Keratinocyte (primary cell): ENCODE results near the gene ATF7. TPM values are rescaled to one million over a fixed set of nuclear protein-coding genes. Genes with fewer than 3 reads are reported as not detected.

Experiments used
- DNase-seq: peaks from one replicate; pipeline ENCODE4 v3.0.0-alpha.2; 2011; ENCODE audit warnings: low read depth, missing footprints, low spot score
- FAIRE-seq: peaks from 2 replicates; lab custom pipeline; 2011; peaks lifted over from hg19 to GRCh38; lab: Jason Lieb, UNC
- H2AFZ ChIP-seq: 2 replicates; pipeline ENCODE4 v1.6.0; 2012; ENCODE audit warnings: low read length, control low read depth, inconsistent platforms; ENCODE audit not compliant: control insufficient read depth
- H3K27ac ChIP-seq: 2 replicates; pipeline ENCODE4 v1.5.1; 2011; ENCODE audit warnings: low read length; ENCODE audit not compliant: control insufficient read depth, insufficient read depth
- H3K27me3 ChIP-seq: 3 replicates; pipeline ENCODE4 v1.6.0; 2011; ENCODE audit warnings: low read length; ENCODE audit not compliant: control insufficient read depth, insufficient read depth; ENCODE audit errors: extremely low read depth
- H3K36me3 ChIP-seq, 2 experiments: 2 replicates in 1 of 2; 3 replicates in 1 of 2; pipeline ENCODE4 v1.5.1; 2011; ENCODE audit warnings: low read length in 2 of 2, mild to moderate bottlenecking in 1 of 2; ENCODE audit not compliant: control insufficient read depth in 2 of 2, insufficient read depth in 2 of 2; ENCODE audit errors: extremely low read depth in 1 of 2
- H3K4me1 ChIP-seq: 3 replicates; pipeline ENCODE4 v1.5.1; 2011; ENCODE audit warnings: low read length; ENCODE audit not compliant: control insufficient read depth, insufficient read depth; ENCODE audit errors: extremely low read depth
- H3K4me2 ChIP-seq: 3 replicates; pipeline ENCODE4 v1.6.0; 2011; ENCODE audit warnings: low read depth, low read length; ENCODE audit not compliant: control insufficient read depth, insufficient read depth; ENCODE audit errors: extremely low read depth
- H3K4me3 ChIP-seq, 3 experiments: fragments of 200-600 bp in 1 of 3; sonication (generic) in 1 of 3; 2 replicates in 2 of 3; 3 replicates in 1 of 3; pipeline ENCODE4 v1.5.1; 2011 to 2016; ENCODE audit warnings: low read length in 3 of 3, mild to moderate bottlenecking in 3 of 3, control low read depth in 2 of 3, inconsistent platforms in 1 of 3, low read depth in 1 of 3, mixed read lengths in 1 of 3, mixed run types in 1 of 3, moderate library complexity in 1 of 3; ENCODE audit not compliant: control insufficient read depth in 2 of 3, insufficient read depth in 2 of 3; ENCODE audit errors: extremely low read depth in 1 of 3
- H3K79me2 ChIP-seq: 2 replicates; pipeline ENCODE4 v1.6.0; 2012; ENCODE audit warnings: low read length; ENCODE audit not compliant: control insufficient read depth, insufficient read depth
- H3K9ac ChIP-seq: 3 replicates; pipeline ENCODE4 v1.6.0; 2011; ENCODE audit warnings: low read length; ENCODE audit not compliant: control insufficient read depth, insufficient read depth; ENCODE audit errors: extremely low read depth
- H3K9me1 ChIP-seq: 3 replicates; pipeline ENCODE4 v1.6.0; 2011; ENCODE audit warnings: low read length; ENCODE audit not compliant: control insufficient read depth, insufficient read depth; ENCODE audit errors: extremely low read depth
- H3K9me3 ChIP-seq: 2 replicates; pipeline ENCODE4 v1.5.1; 2012; ENCODE audit warnings: low read depth, low read length; ENCODE audit not compliant: control insufficient read depth
- H4K20me1 ChIP-seq: 3 replicates; pipeline ENCODE4 v1.6.0; 2011; ENCODE audit warnings: low read length; ENCODE audit not compliant: control insufficient read depth, insufficient read depth; ENCODE audit errors: extremely low read depth
- EZH2 ChIP-seq: IDR thresholded peaks from one replicate; pipeline ENCODE4 v1.6.1; 2012; ENCODE audit warnings: inconsistent platforms, mild to moderate bottlenecking, low read length, moderate library complexity
- dilution Hi-C: fragments of 300-500 bp; cut with MboI; formaldehyde crosslinking; loops from one replicate; pipeline ENCODE4 v1.7.0; 2020; ENCODE audit warnings: low sequenced_read_pairs; ENCODE audit not compliant: extremely low pct_ligation_motif_present
- polyA plus RNA-seq, 5 experiments: library from polyadenylated mRNA; depleted of rRNA in 3 of 5; stranded (reverse) in 3 of 5; stranded (forward) in 1 of 5; unstranded in 1 of 5; fragments of >200 nt; gene quantifications; 1 replicate in 1 of 5; 2 replicates in 3 of 5; 3 replicates in 1 of 5; pipeline versions ENCODE4 v1.2.1 to v1.2.3, GENCODE V29; 2011 to 2012; ENCODE audit warnings: missing spikeins in 2 of 5, low read depth in 1 of 5, low replicate concordance in 1 of 5
- TF ChIP-seq, protein P1 (sequence below), 3 experiments: IDR thresholded peaks in 1 of 3; conservative IDR thresholded peaks in 1 of 3; optimal IDR thresholded peaks in 1 of 3; 2 replicates in 2 of 3; 3 replicates in 1 of 3; pipeline versions ENCODE3 to v1.5.1; 2011; ENCODE audit warnings: low read length in 3 of 3, mild to moderate bottlenecking in 3 of 3, moderate library complexity in 2 of 3, control low read depth in 1 of 3, inconsistent platforms in 1 of 3; ENCODE audit not compliant: insufficient read depth in 2 of 3; ENCODE audit errors: extremely low read depth in 1 of 3

The ATF7 gene
- polyA plus RNA-seq, 1 donor (not counting 4 experiments of a cell fraction or from before 2014, with no cell fraction given) = 16.3 TPM

DNA sequence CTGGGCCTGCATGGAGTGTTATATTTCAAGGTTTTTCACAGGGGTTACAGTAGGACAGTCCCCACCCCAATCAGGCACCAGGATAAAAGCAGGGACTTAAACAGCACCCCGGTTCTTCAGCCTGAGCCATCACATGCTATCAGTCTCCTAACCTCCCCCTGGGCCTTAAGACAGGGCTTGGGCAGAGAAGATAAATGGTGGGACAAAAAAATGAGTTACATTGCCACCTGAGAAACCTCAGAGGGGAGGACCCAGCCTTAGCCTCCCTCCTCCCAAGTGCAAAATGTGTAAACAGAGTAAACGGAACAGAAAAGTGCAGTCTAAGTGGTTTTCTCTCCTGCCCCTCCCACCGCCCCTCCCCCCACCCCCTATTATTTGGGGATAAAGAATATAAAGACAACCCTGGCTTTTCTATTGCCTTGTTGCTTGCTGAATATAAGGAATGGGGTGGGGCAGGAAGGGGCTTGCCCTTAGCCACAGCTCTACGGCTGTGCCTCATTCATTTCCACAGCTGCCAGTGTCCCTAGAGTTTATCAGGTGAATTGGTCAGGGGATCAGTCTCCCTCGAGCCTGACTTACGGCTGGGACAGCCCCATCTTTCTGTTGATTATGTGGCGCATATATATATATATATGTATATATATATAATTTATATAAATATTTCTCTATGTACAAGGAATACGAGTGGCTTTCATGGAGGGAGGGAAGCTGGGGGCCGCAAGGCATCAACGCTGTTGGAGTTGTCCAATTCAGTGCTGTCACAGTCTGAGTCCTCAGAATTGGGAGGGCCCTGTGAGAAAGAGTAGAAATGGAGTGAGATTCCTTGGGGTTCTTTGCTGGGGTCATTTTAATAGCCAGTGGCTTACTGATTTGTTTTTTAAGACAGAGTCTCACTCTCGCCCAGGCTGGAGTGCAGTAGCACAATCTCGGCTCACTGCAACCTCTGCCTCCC, 145.4 kb downstream of the ATF7 start:
- peaks cover 23% of the 10 kb centered on the region for H3K4me1 ChIP-seq
- peaks cover 3% of the 10 kb centered on the region for H3K9me1 ChIP-seq
- no peaks in the 10 kb centered on the region for H3K27me3 ChIP-seq
- no peak for FAIRE-seq
- H3K27ac ChIP-seq = no peak overlapping the region
- TF ChIP-seq EZH2 = no peak
- TF ChIP-seq, protein P1, sequence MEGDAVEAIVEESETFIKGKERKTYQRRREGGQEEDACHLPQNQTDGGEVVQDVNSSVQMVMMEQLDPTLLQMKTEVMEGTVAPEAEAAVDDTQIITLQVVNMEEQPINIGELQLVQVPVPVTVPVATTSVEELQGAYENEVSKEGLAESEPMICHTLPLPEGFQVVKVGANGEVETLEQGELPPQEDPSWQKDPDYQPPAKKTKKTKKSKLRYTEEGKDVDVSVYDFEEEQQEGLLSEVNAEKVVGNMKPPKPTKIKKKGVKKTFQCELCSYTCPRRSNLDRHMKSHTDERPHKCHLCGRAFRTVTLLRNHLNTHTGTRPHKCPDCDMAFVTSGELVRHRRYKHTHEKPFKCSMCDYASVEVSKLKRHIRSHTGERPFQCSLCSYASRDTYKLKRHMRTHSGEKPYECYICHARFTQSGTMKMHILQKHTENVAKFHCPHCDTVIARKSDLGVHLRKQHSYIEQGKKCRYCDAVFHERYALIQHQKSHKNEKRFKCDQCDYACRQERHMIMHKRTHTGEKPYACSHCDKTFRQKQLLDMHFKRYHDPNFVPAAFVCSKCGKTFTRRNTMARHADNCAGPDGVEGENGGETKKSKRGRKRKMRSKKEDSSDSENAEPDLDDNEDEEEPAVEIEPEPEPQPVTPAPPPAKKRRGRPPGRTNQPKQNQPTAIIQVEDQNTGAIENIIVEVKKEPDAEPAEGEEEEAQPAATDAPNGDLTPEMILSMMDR (optimal IDR thresholded peaks at IDR 0.05 in 1 of 3, IDR thresholded peaks at IDR 0.05 in 1 of 3, conservative IDR thresholded peaks at IDR 0.05 in 1 of 3; ENCODE audit: extremely low read depth in 1 of 3, insufficient read depth in 2 of 3, low read length in 3 of 3) = no peak
- no peaks in the 10 kb centered on the region for H3K9me3 ChIP-seq
- no peak overlapping the region for H2AFZ ChIP-seq
- no peak for DNase-seq
- no peak overlapping the region for H3K9ac ChIP-seq
- dilution Hi-C loops = no loop called here
- no peak overlapping the region for H3K4me2 ChIP-seq
- peaks cover 4% of the 10 kb centered on the region for H3K79me2 ChIP-seq
- peaks cover 14% of the 10 kb centered on the region for H4K20me1 ChIP-seq
- H3K36me3 ChIP-seq = peaks cover 26 to 55% of the 10 kb centered on the region in 2 experiments
- H3K4me3 ChIP-seq = no peak overlapping the region

DNA sequence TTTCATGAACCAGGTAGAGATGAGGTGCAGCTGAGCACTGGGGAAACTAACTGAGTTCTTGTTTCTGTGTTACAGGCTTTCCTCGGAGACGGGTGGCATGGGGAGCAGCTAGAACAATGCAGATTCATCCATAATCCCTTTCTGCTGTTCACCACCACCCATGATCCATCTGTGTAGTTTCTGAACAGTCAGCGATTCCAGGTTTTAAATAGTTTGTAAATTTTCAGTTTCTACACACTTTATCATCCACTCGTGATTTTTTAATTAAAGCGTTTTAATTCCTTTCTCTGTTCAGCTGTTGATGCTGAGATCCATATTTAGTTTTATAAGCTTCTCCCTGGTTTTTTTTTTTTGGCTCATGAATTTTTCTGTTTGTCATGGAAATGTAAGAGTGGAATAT, 146.9 kb downstream of the ATF7 start:
- peaks cover 33 to 59% of the 10 kb centered on the region in 2 experiments for H3K36me3 ChIP-seq
- FAIRE-seq (no peak), DNase-seq (no peak)
- H3K4me1 ChIP-seq = peaks cover 23% of the 10 kb centered on the region
- no peaks in the 10 kb centered on the region for H3K9me3 ChIP-seq
- TF ChIP-seq, protein P1 (optimal IDR thresholded peaks at IDR 0.05 in 1 of 3, IDR thresholded peaks at IDR 0.05 in 1 of 3, conservative IDR thresholded peaks at IDR 0.05 in 1 of 3; ENCODE audit: extremely low read depth in 1 of 3, insufficient read depth in 2 of 3, low read length in 3 of 3) = no peak
- TF ChIP-seq EZH2 = no peak
- H3K79me2 ChIP-seq = peaks cover 14% of the 10 kb centered on the region
- no peak overlapping the region for H3K27ac ChIP-seq
- H3K4me3 ChIP-seq = no peak overlapping the region
- no peak overlapping the region for H3K9ac ChIP-seq
- no peak overlapping the region for H2AFZ ChIP-seq
- dilution Hi-C loops = no loop called here
- H3K4me2 ChIP-seq = no peak overlapping the region
- H3K9me1 ChIP-seq = peaks cover 3% of the 10 kb centered on the region
- no peaks in the 10 kb centered on the region for H3K27me3 ChIP-seq
- H4K20me1 ChIP-seq = peaks cover 21% of the 10 kb centered on the region
